Hepatocyte (in vitro differentiated cells): Measurements from ENCODE around the gene HOXC4. TPM values are rescaled to one million over a fixed set of nuclear protein-coding genes. Genes with fewer than 3 reads are reported as not detected.
"Not testable (repeated sequence)": the region's sequence is repeated elsewhere in the genome, so short reads cannot be mapped to it uniquely, and the experiment has no call there.

ENCODE experiments used
- DNase-seq: peaks from one replicate; pipeline ENCODE4 v3.0.0-alpha.2; 2016; ENCODE audit warnings: low spot score
- H2AFZ ChIP-seq: fragments of 200-600 bp; sonication (generic); 2 replicates; pipeline ENCODE4 v1.6.0; 2016; ENCODE audit warnings: antibody characterized with exemption, mild to moderate bottlenecking
- H3K27ac ChIP-seq: fragments of 200-600 bp; sonication (generic); 2 replicates; pipeline ENCODE4 v1.5.1; 2016; ENCODE audit warnings: mild to moderate bottlenecking
- H3K27me3 ChIP-seq: fragments of 200-600 bp; sonication (generic); 2 replicates; pipeline ENCODE4 v1.6.1; 2016
- H3K36me3 ChIP-seq: fragments of 200-600 bp; sonication (generic); replicated peaks from 2 replicates; pipeline ENCODE4 v1.5.1; 2016; ENCODE audit warnings: low read depth; ENCODE audit not compliant: insufficient read depth
- H3K4me1 ChIP-seq: fragments of 200-600 bp; sonication (generic); 2 replicates; pipeline ENCODE4 v1.5.1; 2016; ENCODE audit warnings: mild to moderate bottlenecking, moderate library complexity; ENCODE audit not compliant: insufficient read depth
- H3K4me2 ChIP-seq: fragments of 200-600 bp; sonication (generic); 2 replicates; pipeline ENCODE4 v1.6.0; 2016
- H3K4me3 ChIP-seq: fragments of 200-600 bp; sonication (generic); 2 replicates; pipeline ENCODE4 v1.5.1; 2016; ENCODE audit warnings: mild to moderate bottlenecking
- H3K79me2 ChIP-seq: fragments of 200-600 bp; sonication (generic); 2 replicates; pipeline ENCODE4 v1.6.0; 2017; ENCODE audit warnings: mild to moderate bottlenecking
- H3K9me2 ChIP-seq: fragments of 200-600 bp; sonication (generic); replicated peaks from 2 replicates; pipeline ENCODE4 v1.6.0; 2017; ENCODE audit warnings: mild to moderate bottlenecking; ENCODE audit not compliant: insufficient read depth
- H3K9me3 ChIP-seq: fragments of 200-600 bp; sonication (generic); 2 replicates; pipeline ENCODE4 v1.5.1; 2016; ENCODE audit warnings: low read depth, mild to moderate bottlenecking
- H4K20me1 ChIP-seq: fragments of 200-600 bp; sonication (generic); 2 replicates; pipeline ENCODE4 v1.6.0; 2016; ENCODE audit warnings: mild to moderate bottlenecking; ENCODE audit not compliant: insufficient read depth, poor library complexity, severe bottlenecking
- WGBS: methylation state at CpG from one replicate; pipeline ENCODE4 v1.1.6; 2016; ENCODE audit warnings: low lambda C conversion rate; ENCODE audit errors: missing lambda C conversion rate; 5-methylcytosine and 5-hydroxymethylcytosine counted together
- microRNA counts: library from miRNA; unstranded; fragments of <30 nt; microRNA quantifications from one replicate; lab custom pipeline; 2017
- microRNA-seq: library from miRNA; unstranded; fragments of <30 nt; microRNA quantifications from one replicate; pipeline ENCODE4, GENCODE V29; 2017
- polyA plus RNA-seq: library from polyadenylated mRNA; unstranded; fragments of >200 nt; fragmentation: Nextera tagmentation; extraction: Ambion mirVana; gene quantifications from 2 replicates; pipeline ENCODE4 v1.2.1, GENCODE V29; 2016
- small RNA-seq: library from RNA; depleted of rRNA; stranded (forward); fragments of <200 nt; gene quantifications from one replicate; pipeline ENCODE3, GENCODE V24; 2014
- total RNA-seq: library from RNA; depleted of rRNA; stranded (reverse); fragments of >200 nt; gene quantifications from 2 replicates; pipeline ENCODE4 v1.2.3, GENCODE V29; 2014

HOXC4 gene
- total and polyA plus RNA-seq, 2 experiments from 2014 or later: 2.1 to 4.4 TPM

GRCh38 chr12:54098644-54099043, 45.0 kb downstream of the HOXC4 start:
- DNase-seq, H3K36me3 ChIP-seq, H2AFZ ChIP-seq, H3K27ac ChIP-seq, H3K4me2 ChIP-seq, H3K4me1 ChIP-seq, H3K9me2 ChIP-seq, H3K27me3 ChIP-seq, H3K4me3 ChIP-seq, H3K9me3 ChIP-seq, H4K20me1 ChIP-seq, H3K79me2 ChIP-seq: not testable (repeated sequence)
- WGBS: 77% methylated on average over 2 of the region's 2 CpGs

- not testable (repeated sequence) for H3K27me3 ChIP-seq
Measured at GRCh38 chr12:54100588-54100987, 47.0 kb downstream of the HOXC4 start.

GRCh38 chr12:54102223-54102622, 48.6 kb downstream of the HOXC4 start:
- not testable (repeated sequence) for H2AFZ ChIP-seq, H3K9me2 ChIP-seq, H3K4me3 ChIP-seq, H3K4me1 ChIP-seq, H3K4me2 ChIP-seq, H4K20me1 ChIP-seq, H3K36me3 ChIP-seq, H3K9me3 ChIP-seq, H3K79me2 ChIP-seq, DNase-seq, H3K27ac ChIP-seq
- WGBS: 63% methylated on average over 6 of the region's 6 CpGs
- peaks cover 21% of the 10 kb centered on the region for H3K27me3 ChIP-seq

More at GRCh38 chr12:54100588-54100987, 47.0 kb downstream of the HOXC4 start:
- not testable (repeated sequence) for H3K9me3 ChIP-seq, H4K20me1 ChIP-seq, H3K4me2 ChIP-seq, H3K4me1 ChIP-seq, H3K4me3 ChIP-seq, H2AFZ ChIP-seq, H3K79me2 ChIP-seq, DNase-seq, H3K36me3 ChIP-seq, H3K9me2 ChIP-seq, H3K27ac ChIP-seq
- 77% methylated on average over 6 of the region's 6 CpGs for WGBS

- not testable (repeated sequence) for H3K9me3 ChIP-seq, H3K4me2 ChIP-seq, H2AFZ ChIP-seq, H4K20me1 ChIP-seq, DNase-seq, H3K4me3 ChIP-seq, H3K9me2 ChIP-seq, H3K4me1 ChIP-seq, H3K36me3 ChIP-seq, H3K79me2 ChIP-seq, H3K27ac ChIP-seq
- 59% methylated on average over 1 of the region's 1 CpG for WGBS
- peaks cover 31% of the 10 kb centered on the region for H3K27me3 ChIP-seq
Measured at GRCh38 chr12:54103827-54104226, 50.2 kb downstream of the HOXC4 start.

MicroRNAs encoded within 50 kb of the gene (microRNA counts, 767-probe panel; counts per million panel counts)
- microRNA hsa-miR-615-3p (lab: Ali Mortazavi, UCI) (not detected), microRNA hsa-miR-615-5p (lab: Ali Mortazavi, UCI) (not detected)

Small RNA genes within 50 kb of the gene (microRNA-seq; reads per million reads assigned to microRNA genes)
- gene MIR615: 1,558 reads per million, percentile 82 among the genes with 10 or more reads in this experiment

Small RNA genes within 50 kb of the gene (small RNA-seq; reads per million reads assigned to genes)
- gene HOXC5 (not detected), gene MIR615 (20.6 reads per million, percentile 96 among the genes with 10 or more reads in this experiment), gene RF00019 (not detected)

Other genes with a start within 250 kb of the HOXC4 start
- 0.20 and 0.40 TPM in 2 replicates for gene HOXC13, start 115.0 kb upstream of the HOXC4 start, total RNA-seq
- gene HOXC13, start 115.0 kb upstream of the HOXC4 start, polyA plus RNA-seq: 0.06 and 0.69 TPM in 2 replicates
- gene HOXC12, start 98.9 kb upstream of the HOXC4 start, total RNA-seq: not detected in 2 replicates
- not detected in 2 replicates for gene HOXC12, start 98.9 kb upstream of the HOXC4 start, polyA plus RNA-seq
- gene HOXC11, start 80.7 kb upstream of the HOXC4 start, total RNA-seq: 0.63 and 1.5 TPM in 2 replicates
- 1.3 and 1.4 TPM in 2 replicates for gene HOXC11, start 80.7 kb upstream of the HOXC4 start, polyA plus RNA-seq
- gene HOTAIR, start 78.9 kb upstream of the HOXC4 start, total RNA-seq: 0.32 and 0.90 TPM in 2 replicates
- gene HOTAIR, start 78.9 kb upstream of the HOXC4 start, polyA plus RNA-seq: 0.82 TPM in 1 of 2 replicates, not detected in the other
- 0.23 and 0.60 TPM in 2 replicates for gene HOXC10, start 68.7 kb upstream of the HOXC4 start, total RNA-seq
- 1.6 and 1.7 TPM in 2 replicates for gene HOXC10, start 68.7 kb upstream of the HOXC4 start, polyA plus RNA-seq
- 0.10 and 0.60 TPM in 2 replicates for gene HOXC9, start 53.7 kb upstream of the HOXC4 start, total RNA-seq
- gene HOXC9, start 53.7 kb upstream of the HOXC4 start, polyA plus RNA-seq: 2.7 and 4.1 TPM in 2 replicates
- gene HOXC8, start 44.9 kb upstream of the HOXC4 start, total RNA-seq: 1.6 and 2.0 TPM in 2 replicates
- 6.4 and 8.5 TPM in 2 replicates for gene HOXC8, start 44.9 kb upstream of the HOXC4 start, polyA plus RNA-seq
- gene HOXC6, start 25.4 kb upstream of the HOXC4 start, total RNA-seq: 2.6 and 4.5 TPM in 2 replicates
- 11.1 and 12.1 TPM in 2 replicates for gene HOXC6, start 25.4 kb upstream of the HOXC4 start, polyA plus RNA-seq
- gene HOXC5, start 20.8 kb upstream of the HOXC4 start, total RNA-seq: 0.20 and 0.40 TPM in 2 replicates
- 0.18 and 1.1 TPM in 2 replicates for gene HOXC5, start 20.8 kb upstream of the HOXC4 start, polyA plus RNA-seq
- 54.3 and 59.1 TPM in 2 replicates for gene SMUG1, start 135.2 kb downstream of the HOXC4 start, total RNA-seq
- 70.3 and 77.9 TPM in 2 replicates for gene SMUG1, start 135.2 kb downstream of the HOXC4 start, polyA plus RNA-seq
- 58.2 and 60.1 TPM in 2 replicates for gene CBX5, start 226.3 kb downstream of the HOXC4 start, total RNA-seq
- 21.9 and 23.3 TPM in 2 replicates for gene CBX5, start 226.3 kb downstream of the HOXC4 start, polyA plus RNA-seq
- gene HNRNPA1, start 226.9 kb downstream of the HOXC4 start, total RNA-seq: 467 and 721 TPM in 2 replicates
- 482 and 531 TPM in 2 replicates for gene HNRNPA1, start 226.9 kb downstream of the HOXC4 start, polyA plus RNA-seq
- gene NFE2, start 247.2 kb downstream of the HOXC4 start, total RNA-seq: 0.44 TPM in 1 of 2 replicates, not detected in the other
- gene NFE2, start 247.2 kb downstream of the HOXC4 start, polyA plus RNA-seq: 0.83 TPM in 1 of 2 replicates, not detected in the other